GDM1 (cell line): ENCODE data around the gene BTG2.

Source experiments
- DNase-seq: peaks from one replicate; lab custom pipeline; 2025; lab: John Stamatoyannopoulos, UW

Gene BTG2

DNA sequence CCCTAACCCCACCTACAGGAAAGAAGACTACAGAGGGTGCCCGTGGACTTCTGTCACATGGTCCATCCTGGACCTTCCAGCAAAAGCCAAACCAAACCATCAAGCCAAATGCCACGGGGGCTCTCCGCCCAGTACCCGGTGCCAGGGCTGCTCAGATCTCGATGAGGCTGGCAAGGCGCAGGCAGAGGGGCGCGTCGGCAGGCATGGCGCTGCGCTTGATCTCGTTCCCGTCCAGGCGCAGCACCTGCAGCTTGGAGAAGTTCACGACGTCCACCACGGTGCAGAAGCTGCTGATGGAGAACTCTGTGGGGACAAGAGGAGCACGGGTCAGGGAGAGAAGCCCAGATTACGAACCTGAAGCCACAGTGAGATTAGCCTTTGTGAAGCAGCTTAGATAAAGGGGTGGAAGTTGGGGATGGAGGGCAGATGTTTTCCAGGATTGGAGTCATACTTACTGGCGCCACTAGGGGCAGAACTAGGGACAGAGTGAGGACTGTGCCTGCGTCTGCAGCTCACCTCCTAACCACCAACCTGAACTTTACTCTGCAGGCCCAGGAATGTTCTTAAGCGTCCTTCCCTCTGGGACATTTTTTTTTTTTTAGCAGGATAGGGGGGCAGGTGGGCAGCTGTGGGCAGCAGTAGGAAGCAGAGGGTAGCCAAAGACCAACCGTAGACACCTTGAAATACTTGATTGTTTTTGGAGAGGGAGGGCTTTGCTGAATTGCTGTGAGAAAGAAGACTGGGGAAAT, 37.0 kb downstream of the BTG2 start:
- DNase-seq = no peak

DNA sequence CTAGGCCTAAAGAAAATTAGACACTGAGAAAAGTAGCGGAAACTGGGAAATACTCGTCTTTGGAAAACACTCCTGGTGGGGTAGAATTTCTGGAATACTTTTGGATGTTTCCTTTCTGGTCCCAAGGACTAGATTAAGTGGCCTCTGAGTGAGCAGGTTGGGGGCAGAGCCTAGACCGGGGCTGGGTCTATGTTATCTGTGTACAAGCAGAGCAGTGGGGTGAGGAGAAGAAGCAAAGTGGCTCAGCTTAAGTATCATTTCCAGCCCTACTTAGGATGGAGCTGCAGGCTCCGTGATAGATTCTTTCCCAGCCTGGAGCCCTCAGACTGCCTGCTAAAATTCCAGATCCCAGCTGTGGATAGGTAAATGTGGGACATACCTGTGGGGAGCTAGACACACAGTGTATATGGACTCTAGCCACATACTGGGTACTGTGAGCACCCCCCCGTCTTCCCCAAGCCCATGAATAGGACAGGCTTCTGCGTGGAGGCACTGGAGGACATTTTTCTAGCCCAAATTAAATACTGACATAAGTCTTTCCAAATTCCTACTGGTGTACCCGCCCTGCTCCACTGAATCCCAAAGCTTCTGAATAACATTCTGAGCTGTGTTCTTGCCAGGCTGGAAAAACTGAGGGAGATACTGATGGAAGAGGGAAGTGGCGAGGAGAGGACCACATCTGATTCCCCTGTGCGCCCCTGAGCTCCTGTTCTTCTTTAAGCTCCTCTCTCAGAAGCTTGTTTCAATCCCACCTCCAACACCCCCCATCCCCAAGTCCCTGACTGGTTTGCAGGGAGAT, 38.8 kb downstream of the BTG2 start:
- DNase-seq = no peak

DNA sequence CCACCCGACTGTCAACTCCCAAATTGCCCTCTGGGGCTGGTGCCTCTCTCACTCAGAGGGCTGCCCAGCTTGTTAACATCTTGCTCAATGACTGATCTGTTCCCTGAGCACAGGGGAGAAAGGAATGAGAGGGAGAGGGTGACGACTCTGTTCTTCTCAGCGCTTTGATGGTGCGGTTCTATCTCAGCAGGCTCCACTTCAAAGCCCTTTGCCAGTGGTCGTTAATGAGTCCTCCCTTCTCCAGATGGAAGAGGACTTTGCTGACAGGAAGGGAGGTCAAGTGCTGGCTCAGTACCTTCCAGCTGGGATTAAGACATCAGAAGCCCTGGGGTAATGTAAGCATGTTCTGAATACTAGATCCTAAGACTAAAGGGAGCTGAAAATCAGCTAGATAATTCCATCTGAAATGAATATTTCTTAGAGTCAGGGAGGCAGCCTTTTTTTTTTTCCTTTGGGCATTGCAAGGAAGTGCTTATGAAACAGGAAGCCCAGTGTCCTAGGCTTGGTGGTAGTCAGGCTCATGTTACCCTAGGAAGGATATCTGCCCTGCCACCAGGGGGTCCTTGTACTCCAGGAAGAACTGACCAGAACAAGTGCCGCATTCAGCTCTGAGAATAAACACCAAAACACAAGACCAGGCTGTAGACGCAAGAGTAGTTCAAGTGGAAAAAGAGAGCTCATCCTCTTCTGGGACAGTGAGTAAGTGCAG, 40.9 kb downstream of the BTG2 start:
- no peak for DNase-seq

DNA sequence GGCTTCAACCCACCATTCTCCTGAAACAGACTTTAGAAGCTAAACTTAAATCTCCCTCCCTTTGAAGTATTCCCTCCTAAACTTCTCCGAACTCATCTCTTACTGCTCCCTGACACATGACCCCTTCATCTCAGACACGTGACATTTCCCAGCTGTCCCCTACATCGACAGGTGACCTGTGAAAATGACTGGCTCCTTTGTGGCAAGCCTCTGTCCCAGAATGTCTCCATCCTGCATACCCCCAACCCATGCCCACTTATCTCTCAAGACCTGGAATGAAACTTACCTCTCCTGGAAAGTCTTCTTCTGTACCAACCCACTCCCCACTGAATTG, 41.4 kb downstream of the BTG2 start:
- no peak for DNase-seq

DNA sequence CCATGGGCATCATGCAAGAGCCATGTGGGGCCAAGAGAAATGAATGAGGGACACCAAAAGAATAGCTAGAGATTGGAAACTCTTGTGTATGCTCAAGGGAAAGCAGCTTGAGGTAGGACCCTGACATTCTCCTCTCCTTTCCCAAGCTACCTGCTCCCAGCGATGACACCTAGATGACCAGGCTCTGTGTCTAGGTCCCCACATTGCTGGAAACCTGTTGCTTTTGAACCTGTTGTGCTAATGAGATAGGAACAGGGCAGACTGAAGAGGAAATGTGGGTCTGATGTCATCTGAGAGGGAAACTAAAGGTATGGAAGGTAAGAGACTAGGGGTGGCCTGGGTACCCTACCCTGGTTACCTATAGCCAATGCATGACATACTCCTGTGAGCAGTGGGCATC, 43.8 kb downstream of the BTG2 start:
- no peak for DNase-seq

DNA sequence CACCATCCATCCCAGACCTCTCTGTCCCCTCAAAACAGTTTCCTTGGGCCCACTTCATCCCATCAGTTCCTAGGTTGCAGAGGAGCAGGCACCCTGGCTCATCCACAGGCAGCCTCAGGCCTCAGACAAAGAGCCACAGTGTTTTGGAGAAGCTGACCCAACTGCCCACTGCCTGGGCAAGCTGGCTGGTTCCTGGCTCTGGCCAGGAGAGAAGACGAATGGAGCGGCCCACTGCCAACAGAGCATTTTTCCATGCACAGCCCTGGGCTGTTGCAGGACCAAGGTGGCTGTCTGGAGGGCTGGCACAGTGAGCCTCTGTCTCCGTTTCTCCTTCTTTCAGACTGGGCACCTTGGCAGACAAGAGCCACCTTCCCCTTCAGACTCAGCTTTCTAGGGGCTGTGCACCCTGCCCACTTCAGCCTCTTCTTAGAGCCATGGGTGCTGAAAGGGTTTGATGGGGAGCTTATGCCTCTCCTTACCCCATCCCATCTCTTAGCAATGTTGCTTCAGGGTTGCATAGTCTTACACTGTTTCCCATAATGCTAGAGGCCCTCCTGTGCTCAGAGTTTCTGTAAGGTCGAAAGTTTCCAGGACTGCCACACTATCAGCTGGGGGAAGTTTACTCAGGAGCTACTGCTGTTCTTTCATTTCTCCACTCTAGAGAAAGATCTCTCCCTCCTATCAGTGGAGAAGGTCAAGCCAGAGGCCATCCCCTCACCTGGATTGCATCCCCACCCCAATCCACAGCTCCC, 44.6 kb downstream of the BTG2 start:
- no peak for DNase-seq

DNA sequence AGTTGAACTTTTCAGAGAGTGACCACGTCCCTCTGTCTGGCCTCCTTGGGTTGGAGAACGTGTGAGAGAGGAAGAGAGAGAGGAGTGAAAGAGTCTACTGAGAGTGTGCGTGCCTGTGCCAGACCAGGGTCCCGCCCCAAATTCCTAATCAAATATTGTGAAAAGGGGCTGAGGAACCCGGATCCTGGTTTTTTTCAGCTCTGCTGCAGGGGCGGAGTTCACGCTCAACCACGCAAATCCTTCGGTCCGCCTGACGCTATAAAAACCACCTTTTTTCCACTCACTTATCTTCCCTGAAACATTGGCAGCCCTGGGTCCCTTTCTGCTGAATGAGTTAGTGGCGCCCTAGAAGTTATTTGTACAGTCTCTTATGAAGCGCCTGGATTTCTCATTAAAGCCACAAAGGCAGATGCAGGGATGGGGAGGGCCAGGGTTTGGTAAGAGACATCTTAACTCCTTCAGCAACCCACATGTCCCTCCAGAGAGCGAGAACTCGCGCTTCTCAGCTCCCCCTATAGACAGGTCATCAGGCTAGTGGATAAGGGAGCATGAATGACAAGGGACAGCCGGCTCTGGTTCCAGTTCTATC, 45.8 kb downstream of the BTG2 start, which contains the start of gene FMOD:
FMOD (minus strand) TSS at position 86 of the 589 bp plus-strand sequence. CDS start 2,852 bp downstream, outside the sequence.
- no peak for DNase-seq

DNA sequence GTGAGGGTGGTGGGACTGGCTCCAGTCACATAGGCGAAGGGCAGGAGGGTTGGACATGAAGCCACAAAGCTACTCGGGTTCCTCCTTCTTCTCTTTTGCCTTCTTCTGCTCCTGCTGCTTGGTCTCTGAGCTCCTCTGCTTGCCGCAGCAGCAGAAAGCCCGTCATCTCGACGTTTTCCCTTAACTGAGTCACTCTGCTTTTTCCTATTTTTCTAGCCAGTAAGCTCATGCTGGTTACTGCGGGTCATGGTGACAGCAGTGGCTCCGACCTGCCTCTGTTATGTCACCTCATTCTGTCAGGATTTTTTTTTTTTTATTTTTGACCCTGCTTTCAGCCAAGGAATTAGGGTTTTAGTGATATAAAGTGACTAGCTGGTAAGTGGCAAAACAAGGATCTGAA, 48.2 kb downstream of the BTG2 start:
- no peak for DNase-seq

DNA sequence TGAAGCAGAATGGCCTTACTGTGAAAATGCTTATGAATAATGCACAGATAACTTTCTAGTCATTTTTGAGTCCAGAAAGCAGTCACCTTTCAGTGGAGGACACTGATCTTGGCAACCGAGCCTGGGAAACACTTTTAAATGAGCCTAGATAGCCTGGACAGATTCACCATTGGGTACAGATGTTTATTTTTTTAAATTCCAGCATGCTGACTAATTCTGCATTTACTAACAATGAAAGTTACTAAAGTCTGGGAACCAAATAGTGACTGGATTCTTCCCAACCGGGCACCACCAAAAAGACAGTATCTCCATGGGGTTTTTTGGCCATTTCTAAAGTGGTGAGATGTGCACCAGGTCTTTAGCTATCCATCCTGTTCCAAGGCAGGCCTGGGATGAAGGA, 48.9 kb downstream of the BTG2 start:
- DNase-seq = no peak

DNA sequence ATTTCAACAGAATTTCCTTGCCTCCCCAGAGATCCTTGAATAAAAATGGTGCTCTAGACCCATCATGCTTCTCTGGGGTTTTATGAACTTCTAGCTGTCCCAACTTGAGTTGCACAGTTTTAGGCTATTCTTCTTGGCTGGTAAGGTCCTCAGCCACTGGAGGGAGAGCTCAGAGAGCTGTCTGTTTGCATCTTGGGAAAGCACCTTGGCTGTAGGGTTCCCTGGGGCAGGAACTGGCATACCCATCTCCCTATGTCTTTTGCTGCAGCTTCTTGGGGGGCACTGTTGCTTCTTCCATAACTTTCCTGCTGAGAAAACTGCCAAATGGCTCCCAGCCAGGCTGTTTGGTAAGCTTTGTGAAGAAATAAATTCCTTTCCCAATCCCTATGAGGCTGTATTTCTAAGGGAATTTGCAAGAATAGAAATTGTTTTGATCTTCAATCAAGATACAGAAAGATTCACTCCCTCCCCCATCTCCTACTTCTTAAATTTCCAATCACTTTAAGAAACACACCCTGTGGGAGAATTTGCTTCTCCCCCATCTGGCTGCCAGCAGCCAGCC, 53.8 kb downstream of the BTG2 start:
- DNase-seq = no peak
